Bronchial epithelial cell (primary cell): Measurements from ENCODE around the gene BROX. TPM values are rescaled to one million over a fixed set of nuclear protein-coding genes. Genes with fewer than 3 reads are reported as not detected.
A peak's percentile ranks its signal among the peaks of the same experiment; 100 is the strongest.
"Not testable (repeated sequence)": the region's sequence is repeated elsewhere in the genome, so short reads cannot be mapped to it uniquely, and the experiment has no call there.

Source experiments
- DNase-seq: peaks from one replicate; pipeline ENCODE4 v3.0.0-alpha.2; 2010; ENCODE audit warnings: low read depth
- FAIRE-seq: peaks from 2 replicates; lab custom pipeline; 2011; peaks lifted over from hg19 to GRCh38; lab: Jason Lieb, UNC
- H3K27me3 ChIP-seq: 2 replicates; pipeline ENCODE4 v1.5.1; 2011; ENCODE audit warnings: low read length; ENCODE audit not compliant: control insufficient read depth, insufficient read depth
- H3K36me3 ChIP-seq: 2 replicates; pipeline ENCODE4 v1.5.1; 2011; ENCODE audit warnings: low read length; ENCODE audit not compliant: control insufficient read depth, insufficient read depth
- H3K4me3 ChIP-seq: 2 replicates; pipeline ENCODE4 v1.5.1; 2011; ENCODE audit warnings: mild to moderate bottlenecking, low read depth, low read length, control low read depth
- CTCF ChIP-seq: IDR thresholded peaks from 2 replicates; pipeline ENCODE4 v1.5.1; 2011; ENCODE audit warnings: mild to moderate bottlenecking, moderate library complexity, low read length, control low read depth, inconsistent platforms; ENCODE audit not compliant: insufficient read depth, severe bottlenecking
- total RNA-seq: library from RNA; depleted of rRNA; stranded (reverse); fragments of >200 nt; gene quantifications from 2 replicates; pipeline ENCODE4 v1.2.1, GENCODE V29; 2014

BROX gene
- total RNA-seq, 1 donor from 2014 or later = 43.2 TPM

GRCh38 chr1:222734740-222735139 lies 22.4 kb downstream of the BROX start:
- FAIRE-seq = no peak
- Histone ChIP-seq H3K36me3 (no peaks in the 10 kb centered on the region), H3K27me3 (no peaks in the 10 kb centered on the region), H3K4me3 (no peak overlapping the region)
- DNase-seq = no peak
- no peak for TF ChIP-seq CTCF

DNA sequence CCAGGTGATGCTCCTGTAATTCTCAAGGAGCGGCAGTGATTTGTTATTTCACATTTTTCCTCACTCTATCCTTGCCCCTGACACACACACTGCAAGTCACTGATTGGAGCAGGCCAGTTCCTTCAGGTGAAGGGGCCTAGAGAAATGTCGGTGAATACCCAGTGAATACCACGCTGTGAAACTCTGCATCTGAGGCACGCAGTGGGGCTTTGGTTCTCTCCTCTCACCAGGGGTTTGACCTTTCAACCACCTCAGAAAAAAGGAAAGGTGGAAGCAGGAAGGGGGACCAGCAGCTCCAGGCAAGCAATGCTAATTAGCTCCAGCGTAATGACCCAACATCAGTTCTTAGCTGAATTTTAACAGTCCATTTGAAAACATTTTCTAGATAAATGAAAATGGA lies 24.1 kb downstream of the BROX start:
- no peak for TF ChIP-seq CTCF
- H3K36me3 ChIP-seq = no peaks in the 10 kb centered on the region
- no peak overlapping the region for H3K4me3 ChIP-seq
- no peak for FAIRE-seq
- no peaks in the 10 kb centered on the region for H3K27me3 ChIP-seq
- DNase-seq = no peak

DNA sequence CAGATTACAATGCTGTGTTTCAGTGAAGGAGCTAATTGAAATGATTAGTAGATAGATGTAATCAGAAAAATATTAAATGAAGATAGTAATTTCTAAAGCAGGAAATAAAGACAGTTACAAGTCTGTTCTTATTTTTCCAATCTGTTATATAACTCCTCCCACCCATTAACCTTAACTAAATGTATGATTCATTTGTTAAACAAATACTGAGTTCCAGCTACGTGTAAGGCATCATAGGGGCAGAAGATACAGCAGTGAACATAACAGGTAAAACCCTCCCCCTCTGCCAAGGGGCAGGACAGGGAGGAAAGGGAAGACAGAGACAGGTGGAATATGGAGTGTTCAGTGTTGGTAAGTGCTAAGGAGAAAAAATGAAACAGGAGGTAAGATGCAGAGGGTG lies 24.6 kb downstream of the BROX start, which contains the start of gene FAM177B:
Gene FAM177B (plus strand): TSS at position 231 of the 400 bp plus-strand sequence. CDS start 9,344 bp downstream, outside the sequence.
- no peaks in the 10 kb centered on the region for H3K36me3 ChIP-seq
- no peak within 1 kb of the TSS for H3K4me3 ChIP-seq
- TF ChIP-seq CTCF = no peak
- DNase-seq (peak; percentile 81), FAIRE-seq (no peak)
- H3K27me3 ChIP-seq = no peaks in the 10 kb centered on the region

DNA sequence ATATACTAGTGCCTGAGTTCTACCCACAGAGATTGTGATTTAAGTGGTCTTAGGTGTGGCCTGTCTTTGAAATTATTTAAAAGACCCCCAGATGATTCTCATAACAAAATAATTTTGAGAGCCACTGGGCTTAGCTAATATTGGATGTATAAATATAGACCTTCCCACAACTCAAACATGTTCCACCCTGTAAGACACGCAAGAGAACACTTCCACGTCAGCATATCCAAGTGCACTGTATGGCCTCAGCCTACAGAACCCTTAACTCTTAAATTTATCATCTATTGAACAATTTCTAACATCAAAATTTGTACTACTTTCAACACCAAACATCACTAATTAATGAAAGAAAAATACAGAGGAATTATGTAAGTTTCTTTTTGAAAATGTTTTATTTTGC lies 27.1 kb downstream of the BROX start:
- Histone ChIP-seq H3K36me3 (no peaks in the 10 kb centered on the region), H3K4me3 (no peak overlapping the region), H3K27me3 (no peaks in the 10 kb centered on the region)
- no peak for TF ChIP-seq CTCF
- DNase-seq (no peak), FAIRE-seq (no peak)

GRCh38 chr1:222739929-222740328 lies 27.6 kb downstream of the BROX start:
- no peak for TF ChIP-seq CTCF
- no peak for FAIRE-seq

GRCh38 chr1:222741630-222742457 lies 29.5 kb downstream of the BROX start:
- H3K27me3 ChIP-seq, FAIRE-seq, DNase-seq, H3K36me3 ChIP-seq, H3K4me3 ChIP-seq: not testable (repeated sequence)

More at GRCh38 chr1:222739929-222740328, 27.6 kb downstream of the BROX start:
- no peaks in the 10 kb centered on the region for H3K27me3 ChIP-seq
- H3K36me3 ChIP-seq = no peaks in the 10 kb centered on the region
- no peak for DNase-seq
- no peak overlapping the region for H3K4me3 ChIP-seq
